Testis (tissue), 3 donors: ENCODE data around the gene SMARCC2. TPM values are rescaled to one million over a fixed set of nuclear protein-coding genes. Genes with fewer than 3 reads are reported as not detected.

ENCODE experiments used
- DNase-seq: peaks from one replicate; pipeline ENCODE4 v3.0.0-alpha.2; 2019
- H3K27ac ChIP-seq, 2 donors: fragments of 200-600 bp; sonication (generic); one replicate each; pipeline ENCODE4 v1.5.1; 2019
- H3K27me3 ChIP-seq: fragments of 200-600 bp; sonication (generic); one replicate; pipeline ENCODE4 v1.5.1; 2019
- H3K36me3 ChIP-seq: fragments of 200-600 bp; sonication (generic); one replicate; pipeline ENCODE4 v1.5.1; 2017; ENCODE audit warnings: low read depth; ENCODE audit errors: missing control alignments
- H3K4me1 ChIP-seq: fragments of 200-600 bp; sonication (generic); one replicate; pipeline ENCODE4 v1.5.1; 2019
- H3K4me3 ChIP-seq, 2 donors: fragments of 200-600 bp; sonication (generic); one replicate each; pipeline ENCODE4 v1.5.1; 2017 to 2019
- H3K9me3 ChIP-seq: fragments of 200-600 bp; sonication (generic); one replicate; pipeline ENCODE4 v1.5.1; 2017
- CTCF ChIP-seq, 3 experiments: fragments of 450-650 bp in 2 of 3; fragments of 200-600 bp in 1 of 3; sonication (generic) in 1 of 3; IDR thresholded peaks; one replicate each; pipeline ENCODE4 v1.5.1; 2016 to 2019; ENCODE audit warnings: antibody characterized with exemption in 3 of 3, mild to moderate bottlenecking in 2 of 3, moderate library complexity in 1 of 3
- POLR2A ChIP-seq: fragments of 450-650 bp; IDR thresholded peaks from one replicate; pipeline ENCODE4 v1.6.1; 2017; ENCODE audit warnings: antibody characterized with exemption, mild to moderate bottlenecking, moderate library complexity
- WGBS, 2 donors: methylation state at CpG; one replicate each; pipeline ENCODE4 v1.1.5; 2018; 5-methylcytosine and 5-hydroxymethylcytosine counted together
- intact Hi-C: fragments of 100-400 bp; cut with DNase I; formaldehyde crosslinking; loops from one replicate; pipeline ENCODE4 v1.15.1; 2023; ENCODE audit warnings: low total_unique reads
- polyA plus RNA-seq: library from polyadenylated mRNA; stranded (reverse); fragments of 350-450 nt; fragmentation: Illumina TruSeq; extraction: RNeasy Lipid Tissue Mini Kit (QIAGEN cat#74804); gene quantifications from one replicate; pipeline ENCODE4 v1.2.3, GENCODE V29; 2014; ENCODE audit warnings: low read depth, low replicate concordance; ENCODE audit not compliant: insufficient read depth
- total RNA-seq, 2 donors: library from RNA; depleted of rRNA; stranded (reverse); fragments of >200 nt; gene quantifications; one replicate each; pipeline ENCODE4 v1.2.3, GENCODE V29; 2016

The SMARCC2 gene
- total and polyA plus RNA-seq, 3 donors from 2014 or later, result 69.5 to 148 (median 106) TPM

- Histone ChIP-seq H3K4me3 (no peak overlapping the region), H3K27me3 (no peaks in the 10 kb centered on the region), H3K27ac (no peak overlapping the region), H3K9me3 (no peaks in the 10 kb centered on the region), H3K36me3 (no peaks in the 10 kb centered on the region), H3K4me1 (peaks cover 14% of the 10 kb centered on the region)
- DNase-seq, result no peak
- intact Hi-C loops, result no loop called here
- no peak for TF ChIP-seq POLR2A
- TF ChIP-seq CTCF (IDR thresholded peaks at IDR 0.05), result no peak
These were observed 3.3 kb upstream of the SMARCC2 start for GRCh38 chr12:56192582-56192981.

- H3K27me3 ChIP-seq, result no peaks in the 10 kb centered on the region
- WGBS, 2 donors, result 13 to 14% methylated on average over 9 of the region's 9 CpGs
- TF ChIP-seq POLR2A (no peak), CTCF (IDR thresholded peaks at IDR 0.05) (no peak)
- no peak for DNase-seq
- no peaks in the 10 kb centered on the region for H3K9me3 ChIP-seq
- peak overlapping the region; percentile 80 to 89 for H3K4me3 ChIP-seq
- H3K27ac ChIP-seq, result peak overlapping the region; percentile 92 to 97
- intact Hi-C loops, result no loop called here
- peaks cover 15% of the 10 kb centered on the region for H3K4me1 ChIP-seq
- H3K36me3 ChIP-seq, result no peaks in the 10 kb centered on the region
These were observed 1.4 kb upstream of the SMARCC2 start for GRCh38 chr12:56190695-56191155.

- peak in 2 of 3 experiments; percentile 1 to 24 for TF ChIP-seq CTCF (IDR thresholded peaks at IDR 0.05)
- TF ChIP-seq POLR2A, result no peak
These were observed 823 bp upstream of the SMARCC2 start for GRCh38 chr12:56189918-56190694.

GRCh38 chr12:56188778-56189098 is 545 bp downstream of the SMARCC2 start:
- TF ChIP-seq CTCF (IDR thresholded peaks at IDR 0.05), result no peak
- TF ChIP-seq POLR2A, result no peak
- H3K4me3 ChIP-seq, result peak overlapping the region; percentile 80 to 89
- intact Hi-C loops, result loop anchor here (2.0 kb wide), 1 partner anchor 70 kb away; the partner anchor contains the start of gene ZC3H10
- H3K27me3 ChIP-seq, result no peaks in the 10 kb centered on the region
- no peaks in the 10 kb centered on the region for H3K9me3 ChIP-seq
- DNase-seq, result no peak
- WGBS, 2 donors, result 1 to 2% methylated on average over 9 to 17 of the region's 17 CpGs
- H3K27ac ChIP-seq, result peak overlapping the region; percentile 82 to 92
- peaks cover 15% of the 10 kb centered on the region for H3K4me1 ChIP-seq
- no peaks in the 10 kb centered on the region for H3K36me3 ChIP-seq

More at GRCh38 chr12:56189918-56190694, 823 bp upstream of the SMARCC2 start:
- intact Hi-C loops, result loop anchor here (2.0 kb wide), 1 partner anchor 71 kb away; the partner anchor contains the start of gene ZC3H10
- Histone ChIP-seq H3K27ac (peak overlapping the region; percentile 92 to 97), H3K36me3 (no peaks in the 10 kb centered on the region), H3K9me3 (no peaks in the 10 kb centered on the region), H3K27me3 (no peaks in the 10 kb centered on the region), H3K4me3 (peak overlapping the region; percentile 80 to 89), H3K4me1 (peaks cover 15% of the 10 kb centered on the region)
- WGBS, 2 donors, result 1% methylated on average over 40 to 42 of the region's 42 CpGs
- peak; percentile 89 for DNase-seq
